ENCODE results near the gene ZFPM1.

Gene ZFPM1

GRCh38 chr16:88577166-88577565 is 124.1 kb downstream of the ZFPM1 start:
- DNase-seq, result no peak

- DNase-seq, result no peak
Observed at GRCh38 chr16:88578446-88579313, 125.6 kb downstream of the ZFPM1 start.

GRCh38 chr16:88580371-88580770 is 127.3 kb downstream of the ZFPM1 start:
- no peak for DNase-seq

- no peak for DNase-seq
Observed at GRCh38 chr16:88581033-88581432, 128.0 kb downstream of the ZFPM1 start.

GRCh38 chr16:88582912-88583575 is 130.0 kb downstream of the ZFPM1 start:
- peak in 1 of 5 donors; percentile 20 for DNase-seq

GRCh38 chr16:88584676-88585075 is 131.6 kb downstream of the ZFPM1 start:
- DNase-seq, result no peak

GRCh38 chr16:88585269-88585668 is 132.2 kb downstream of the ZFPM1 start:
- no peak for DNase-seq

- no peak for DNase-seq
Observed at GRCh38 chr16:88585927-88586581, 133.0 kb downstream of the ZFPM1 start.
